Left colon (tissue), 2 donors: ENCODE data around the gene UBE2O. TPM values are rescaled to one million over a fixed set of nuclear protein-coding genes. Genes with fewer than 3 reads are reported as not detected.

Experiments
- ATAC-seq: fragments of 200-7000 bp; cut with Tn5 transposase; one replicate; pipeline ENCODE4 v1.9.1; 2020; ENCODE audit warnings: mild to moderate bottlenecking, moderate library complexity
- DNase-seq, 2 donors: peaks; one replicate each; pipeline ENCODE4 v3.0.0-alpha.2; 2020
- intact Hi-C, 2 donors: fragments of 100-400 bp; cut with DNase I in 1 of 2; cut with micrococcal nuclease in 1 of 2; formaldehyde crosslinking; loops; one replicate each; pipeline versions ENCODE4 v1.11.2 to v1.14.0; 2022; cut with DNase I, micrococcal nuclease
- total RNA-seq, 2 donors: library from RNA; stranded (reverse); fragmentation: NEBNext Ultra II Directional; extraction: Animal tissue kit (Norgen Biotek cat#: 25700); gene quantifications; one replicate each; pipeline ENCODE4 v1.2.1, GENCODE V29; 2021
- donor health status: DM: no; HTN: no; CAD: no.
- donor health status: DM: yes; HTN: yes; CAD: no.

Gene UBE2O
- total RNA-seq, 2 donors from 2014 or later = 15.9 to 18.2 TPM

- ATAC-seq = no peak
- intact Hi-C loops = loop anchor here (5.0 kb wide), 1 partner anchor 37 kb away; no protein-coding TSS in a partner anchor
- no peak for DNase-seq
These were observed 17.2 kb upstream of the UBE2O start for GRCh38 chr17:76469991-76470739.

DNA sequence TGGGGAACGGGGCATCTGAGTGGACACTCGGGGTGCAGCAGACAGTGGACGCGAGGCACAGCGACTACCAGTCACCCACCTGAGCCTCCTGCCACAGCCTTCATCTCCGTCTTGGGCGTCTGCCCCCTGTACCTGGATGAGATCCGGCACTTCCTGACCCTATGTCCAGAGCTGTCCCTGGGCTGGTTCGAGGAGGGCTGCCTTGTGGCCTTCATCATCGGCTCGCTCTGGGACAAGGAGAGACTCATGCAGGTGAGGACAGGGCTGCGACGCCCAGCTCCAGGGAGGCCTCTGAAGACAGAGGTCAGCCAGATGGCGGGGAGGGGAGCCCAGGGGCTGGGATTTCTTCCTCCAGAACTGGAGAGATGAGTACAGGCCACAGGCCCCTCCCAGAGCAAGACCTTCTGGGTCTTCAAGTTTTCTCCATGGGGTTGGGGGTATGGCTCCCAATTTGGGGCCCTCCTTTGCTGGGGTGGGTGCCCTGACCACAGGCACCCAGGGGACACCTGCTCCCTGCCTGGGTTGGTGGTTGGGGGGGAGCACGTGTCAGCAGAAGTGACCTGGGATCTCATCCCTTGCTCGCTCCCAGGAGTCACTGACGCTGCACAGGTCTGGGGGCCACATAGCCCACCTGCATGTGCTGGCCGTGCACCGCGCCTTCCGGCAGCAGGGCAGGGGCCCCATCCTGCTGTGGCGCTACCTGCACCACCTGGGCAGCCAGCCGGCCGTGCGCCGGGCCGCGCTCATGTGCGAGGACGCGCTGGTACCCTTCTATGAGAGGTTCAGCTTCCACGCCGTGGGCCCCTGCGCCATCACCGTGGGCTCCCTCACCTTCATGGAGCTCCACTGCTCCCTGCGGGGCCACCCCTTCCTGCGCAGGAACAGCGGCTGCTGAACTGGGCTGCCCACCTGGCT is 16.4 kb upstream of the UBE2O start:
- intact Hi-C loops = loop anchor here (5.0 kb wide), 1 partner anchor 38 kb away; no protein-coding TSS in a partner anchor
- no peak for ATAC-seq
- no peak for DNase-seq

GRCh38 chr17:76468634-76469010 is 15.7 kb upstream of the UBE2O start:
- intact Hi-C loops = loop anchor here (5.0 kb wide), 1 partner anchor 39 kb away; no protein-coding TSS in a partner anchor
- DNase-seq (no peak), ATAC-seq (no peak)

DNA sequence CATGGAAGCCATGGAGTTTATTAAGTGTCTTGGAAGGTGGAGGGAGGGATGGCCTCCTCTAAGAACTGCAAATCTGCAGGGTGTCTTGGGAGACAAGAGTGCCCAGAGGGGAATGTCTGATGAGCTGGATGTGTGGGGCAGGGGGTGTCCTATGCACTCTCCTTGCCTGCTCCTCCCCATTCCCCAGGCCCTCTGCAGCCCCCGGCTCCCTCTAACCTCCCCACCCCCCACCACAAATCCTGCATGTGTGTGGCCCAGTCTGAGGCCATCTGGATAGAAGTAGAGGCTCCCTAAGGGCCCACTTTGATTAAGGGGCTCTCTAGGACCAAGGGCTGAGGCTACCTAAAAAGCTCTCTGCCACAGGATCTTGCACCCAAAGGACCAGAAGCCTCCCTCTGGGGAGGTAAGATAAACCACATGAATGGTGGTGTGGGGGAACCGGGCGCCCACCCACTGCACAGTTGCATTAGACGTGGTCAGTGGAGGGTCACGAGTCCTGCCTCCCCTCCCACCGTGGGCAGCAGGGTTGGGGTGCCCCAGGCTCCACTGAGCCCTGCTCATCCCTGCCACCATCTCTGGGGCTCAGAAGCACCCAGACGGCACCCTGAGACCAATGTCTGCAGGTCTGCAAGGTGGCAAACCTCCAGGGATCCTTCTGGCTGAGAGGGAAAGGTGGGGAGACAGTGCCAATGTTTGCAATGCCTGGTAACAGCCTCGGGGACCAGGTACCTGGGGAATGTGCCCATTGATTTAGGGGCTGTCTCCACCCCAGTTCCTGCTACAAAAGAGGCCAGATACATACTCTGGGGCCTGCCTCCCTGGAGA is 15.1 kb upstream of the UBE2O start:
- DNase-seq (no peak), ATAC-seq (no peak)
- intact Hi-C loops = loop anchor here (5.0 kb wide), 1 partner anchor 39 kb away; no protein-coding TSS in a partner anchor

- ATAC-seq (no peak), DNase-seq (no peak)
- intact Hi-C loops = loop anchor here (5.0 kb wide), 1 partner anchor 40 kb away; no protein-coding TSS in a partner anchor
These were observed 14.4 kb upstream of the UBE2O start, which contains the start of gene AANAT for GRCh38 chr17:76467366-76467765. Gene AANAT (plus strand): TSS chr17:76467603. CDS start chr17:76468747, 1,144 bp downstream.

DNA sequence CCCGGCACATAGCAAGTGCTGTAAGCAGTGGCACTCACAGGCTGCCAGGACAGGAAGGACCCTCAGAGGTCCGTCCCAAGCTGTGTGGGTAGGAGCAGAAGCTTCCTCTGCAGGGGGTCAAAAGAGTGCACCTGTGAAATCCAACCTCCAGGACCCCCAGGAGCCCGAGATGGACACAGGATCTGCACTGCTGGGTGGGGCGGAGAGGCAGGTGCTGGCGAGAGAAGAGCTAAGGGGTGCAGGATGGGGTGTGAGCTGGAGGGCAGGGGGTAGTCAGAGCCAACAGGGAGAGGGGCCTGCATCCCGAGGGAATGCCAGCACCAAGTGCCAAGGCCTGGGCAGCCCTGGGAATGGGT is 13.8 kb upstream of the UBE2O start:
- intact Hi-C loops = loop anchor here (5.0 kb wide), 1 partner anchor 41 kb away; no protein-coding TSS in a partner anchor
- ATAC-seq (no peak), DNase-seq (no peak)

- intact Hi-C loops = no loop called here
- DNase-seq (no peak), ATAC-seq (no peak)
These were observed 9.8 kb upstream of the UBE2O start for GRCh38 chr17:76462556-76463290.

DNA sequence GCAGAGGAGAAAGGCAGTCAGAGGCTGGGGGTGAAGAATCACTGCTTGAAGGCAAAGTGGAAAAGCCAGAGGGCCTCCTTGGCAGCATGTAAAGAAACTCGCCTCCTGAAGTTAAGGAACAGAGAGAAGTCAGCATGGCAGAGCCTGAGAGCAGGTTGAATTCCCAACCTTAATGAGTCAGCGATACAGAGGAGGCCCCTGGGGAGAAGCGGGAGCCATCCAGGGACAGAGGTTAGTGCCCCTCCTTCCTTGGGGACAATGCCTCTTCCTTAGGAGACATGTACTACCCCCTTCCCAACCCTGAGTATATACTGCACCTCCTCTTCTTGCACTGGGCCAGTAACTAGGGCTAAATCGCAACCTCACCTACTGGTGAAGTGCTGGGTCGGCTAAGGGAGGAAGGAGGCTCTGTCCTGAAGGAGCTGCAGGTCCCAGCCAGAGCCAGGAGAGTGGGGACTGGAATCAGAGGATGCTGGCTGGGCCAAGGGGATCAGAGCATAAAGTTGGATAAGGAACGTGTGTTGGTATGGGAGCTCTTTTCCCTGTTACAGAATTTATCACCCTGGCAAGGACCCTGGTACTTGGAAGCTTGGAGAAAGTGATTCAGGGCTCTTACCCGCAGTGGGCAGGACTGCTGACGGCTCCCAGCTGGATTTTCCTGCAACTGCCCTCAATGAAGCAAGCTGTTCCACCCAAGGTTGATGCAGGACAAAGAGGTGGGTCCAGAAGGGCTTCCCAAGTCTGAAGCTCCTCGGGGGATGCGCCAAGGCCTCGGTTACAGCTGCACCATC is 9.0 kb upstream of the UBE2O start:
- ATAC-seq (no peak), DNase-seq (no peak)
- intact Hi-C loops = no loop called here

DNA sequence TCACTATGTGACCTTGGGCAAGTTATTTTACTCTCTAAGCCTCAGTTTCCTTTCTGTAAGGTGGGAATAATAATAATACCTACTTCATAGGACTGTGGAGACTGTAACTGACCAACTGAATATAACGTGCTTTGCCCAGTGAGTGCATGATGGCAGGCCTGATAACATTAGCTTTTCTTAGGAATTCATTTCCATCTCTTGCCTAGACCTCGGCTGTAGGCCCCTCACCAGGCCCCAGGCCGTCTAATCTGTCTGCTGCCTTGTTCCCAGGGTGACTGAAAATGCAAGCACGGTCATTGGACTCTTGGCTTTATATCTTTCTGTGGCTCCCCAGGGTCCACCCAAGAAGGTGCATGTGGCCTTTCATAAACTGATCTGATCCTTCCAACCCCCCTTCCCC is 6.7 kb upstream of the UBE2O start:
- intact Hi-C loops = no loop called here
- no peak for DNase-seq

DNA sequence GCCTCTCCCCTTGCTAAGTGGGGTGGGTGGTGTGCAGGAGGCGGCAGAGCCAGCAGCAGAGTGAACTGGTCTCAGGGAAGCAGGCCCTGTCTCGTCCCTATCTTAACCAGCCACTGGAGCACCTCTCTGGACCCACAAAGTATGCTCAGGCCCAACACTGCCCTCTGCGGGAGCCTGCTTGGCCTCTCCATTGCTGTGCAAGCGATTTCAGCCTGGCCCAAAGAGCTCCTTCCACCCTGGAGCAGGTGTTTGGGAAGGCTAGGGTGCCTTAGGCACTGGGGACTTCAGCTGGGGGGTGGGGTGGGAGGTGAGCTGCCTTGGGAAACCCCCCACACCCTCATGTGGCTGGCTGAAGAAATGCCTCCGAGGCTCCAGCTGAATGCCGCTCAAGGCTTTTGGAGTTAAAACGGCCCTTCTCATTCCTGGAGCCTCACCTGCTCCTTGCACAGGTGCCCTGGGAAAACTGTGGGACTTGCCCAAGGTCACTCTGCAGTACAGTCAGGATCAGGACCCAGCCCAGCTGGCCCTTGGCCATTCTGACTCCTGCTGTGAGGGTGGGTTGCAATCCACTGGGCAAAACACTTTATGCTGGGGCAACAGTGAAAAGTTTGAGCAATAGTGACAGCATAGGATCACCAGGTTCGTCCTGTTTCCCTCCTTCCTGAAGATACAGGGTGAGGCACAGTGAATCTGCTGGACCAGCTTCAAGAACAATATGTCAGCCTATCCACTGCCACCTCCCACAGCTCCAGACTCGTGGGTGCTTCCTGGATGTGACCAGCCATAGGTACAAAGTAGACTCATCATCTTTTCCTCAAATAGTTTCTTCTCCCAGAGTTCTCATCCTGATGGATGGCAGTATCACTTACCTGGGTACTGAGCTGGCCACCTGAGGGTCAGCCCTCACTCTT is 5.9 kb upstream of the UBE2O start:
- intact Hi-C loops = no loop called here
- ATAC-seq (peak; percentile 87), DNase-seq (peak in 1 of 2 donors; percentile 72)

More for the DNA sequence above, 6.7 kb upstream of the UBE2O start:
- ATAC-seq = no peak

GRCh38 chr17:76453431-76453743 is 435 bp upstream of the UBE2O start:
- intact Hi-C loops = no loop called here
- ATAC-seq = no peak
- DNase-seq = no peak

DNA sequence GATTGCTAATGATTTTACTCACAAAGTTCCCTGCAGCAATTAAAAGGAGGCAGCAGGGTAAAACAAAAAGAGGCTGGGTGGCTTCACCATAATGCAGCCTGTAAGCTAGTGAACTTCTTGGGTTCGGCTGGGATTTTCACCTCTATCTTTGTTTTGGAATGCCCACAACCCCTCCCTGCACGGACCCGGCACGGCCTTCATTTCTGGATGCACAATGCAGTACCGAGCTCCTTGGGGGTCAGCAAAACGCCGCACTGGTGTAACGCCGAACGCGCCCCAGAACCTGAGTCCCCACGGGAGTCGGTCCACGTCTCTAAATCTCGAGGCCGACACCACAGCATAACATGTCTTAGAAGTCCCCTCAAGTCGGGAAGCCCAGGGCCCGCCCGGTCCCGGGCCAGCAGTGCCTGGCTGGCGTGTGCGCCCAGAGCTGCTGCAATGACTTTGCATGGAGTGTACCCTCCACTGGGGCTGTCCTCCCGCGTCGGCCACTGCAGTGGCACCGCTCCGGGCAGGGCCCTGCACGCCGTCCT is 759 bp downstream of the UBE2O start:
- no peak for DNase-seq
- intact Hi-C loops = no loop called here
- peak; percentile 60 for ATAC-seq

GRCh38 chr17:76451506-76451905 is 1.4 kb downstream of the UBE2O start:
- ATAC-seq (no peak), DNase-seq (no peak)
- intact Hi-C loops = no loop called here

DNA sequence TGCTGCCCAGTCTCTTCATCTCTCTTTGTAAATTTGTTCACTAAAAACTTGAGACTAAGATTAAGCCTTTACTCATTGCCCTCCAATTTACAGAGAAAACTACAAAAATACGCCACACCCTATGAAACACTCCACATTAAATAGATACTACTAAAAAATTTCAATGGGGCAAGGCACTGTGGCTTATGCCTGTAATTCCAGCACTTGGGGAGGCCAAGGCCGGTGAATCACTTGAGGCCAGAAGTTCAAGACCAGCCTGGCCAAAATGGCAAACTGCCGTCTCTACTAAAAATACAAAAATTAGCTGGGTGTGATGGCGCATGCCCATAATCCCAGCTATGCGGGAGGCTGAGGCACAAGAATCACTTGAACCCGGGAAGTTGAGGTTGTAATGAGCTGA is 3.8 kb downstream of the UBE2O start:
- no peak for ATAC-seq
- intact Hi-C loops = no loop called here
- DNase-seq = no peak

DNA sequence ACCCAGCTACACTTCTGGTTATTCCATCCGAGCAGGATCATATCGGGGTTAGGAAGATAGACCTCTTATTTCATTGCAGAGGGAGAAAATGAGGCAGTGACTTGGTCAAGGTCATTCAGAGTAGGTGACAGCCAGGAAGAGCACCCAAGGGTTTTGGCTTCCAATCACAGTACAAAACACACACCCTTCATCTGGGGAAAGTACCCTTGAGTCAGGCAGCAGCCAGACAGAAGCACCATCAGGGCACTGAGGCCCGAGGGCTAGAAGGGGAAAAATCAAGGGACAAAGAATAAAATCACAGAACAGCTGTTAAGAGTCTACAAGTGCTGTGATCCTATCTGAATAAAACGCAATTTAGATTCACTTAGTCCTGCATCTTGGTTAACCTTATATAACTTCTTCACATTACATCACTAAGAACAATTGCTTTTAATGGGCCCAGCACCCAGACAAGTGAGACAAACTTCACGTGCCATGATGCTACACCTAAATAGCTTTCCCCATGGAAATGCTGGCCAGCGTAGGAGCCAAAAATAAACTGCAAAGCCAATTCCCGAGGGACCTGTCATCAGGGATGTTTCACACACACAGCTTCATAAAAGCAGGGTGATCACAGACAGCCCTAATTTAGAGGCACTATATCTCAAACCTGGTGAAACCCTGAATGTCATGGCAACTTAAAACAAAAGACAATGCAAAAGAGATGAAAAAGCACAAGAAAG is 4.9 kb downstream of the UBE2O start:
- DNase-seq (no peak), ATAC-seq (no peak)
- intact Hi-C loops = no loop called here
